GM12874 (cell line): ENCODE data around the gene LDHD.

Source experiments
- TF ChIP-seq, protein P1 (sequence below): IDR thresholded peaks from 2 replicates; pipeline ENCODE4 v1.5.1; 2011; ENCODE audit warnings: low read depth, mild to moderate bottlenecking, control low read depth, low read length, moderate library complexity; ENCODE audit not compliant: insufficient read depth

LDHD gene

GRCh38 chr16:75100603-75100990, 16.0 kb downstream of the LDHD start:
- TF ChIP-seq, protein P1, sequence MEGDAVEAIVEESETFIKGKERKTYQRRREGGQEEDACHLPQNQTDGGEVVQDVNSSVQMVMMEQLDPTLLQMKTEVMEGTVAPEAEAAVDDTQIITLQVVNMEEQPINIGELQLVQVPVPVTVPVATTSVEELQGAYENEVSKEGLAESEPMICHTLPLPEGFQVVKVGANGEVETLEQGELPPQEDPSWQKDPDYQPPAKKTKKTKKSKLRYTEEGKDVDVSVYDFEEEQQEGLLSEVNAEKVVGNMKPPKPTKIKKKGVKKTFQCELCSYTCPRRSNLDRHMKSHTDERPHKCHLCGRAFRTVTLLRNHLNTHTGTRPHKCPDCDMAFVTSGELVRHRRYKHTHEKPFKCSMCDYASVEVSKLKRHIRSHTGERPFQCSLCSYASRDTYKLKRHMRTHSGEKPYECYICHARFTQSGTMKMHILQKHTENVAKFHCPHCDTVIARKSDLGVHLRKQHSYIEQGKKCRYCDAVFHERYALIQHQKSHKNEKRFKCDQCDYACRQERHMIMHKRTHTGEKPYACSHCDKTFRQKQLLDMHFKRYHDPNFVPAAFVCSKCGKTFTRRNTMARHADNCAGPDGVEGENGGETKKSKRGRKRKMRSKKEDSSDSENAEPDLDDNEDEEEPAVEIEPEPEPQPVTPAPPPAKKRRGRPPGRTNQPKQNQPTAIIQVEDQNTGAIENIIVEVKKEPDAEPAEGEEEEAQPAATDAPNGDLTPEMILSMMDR, result no peak

DNA sequence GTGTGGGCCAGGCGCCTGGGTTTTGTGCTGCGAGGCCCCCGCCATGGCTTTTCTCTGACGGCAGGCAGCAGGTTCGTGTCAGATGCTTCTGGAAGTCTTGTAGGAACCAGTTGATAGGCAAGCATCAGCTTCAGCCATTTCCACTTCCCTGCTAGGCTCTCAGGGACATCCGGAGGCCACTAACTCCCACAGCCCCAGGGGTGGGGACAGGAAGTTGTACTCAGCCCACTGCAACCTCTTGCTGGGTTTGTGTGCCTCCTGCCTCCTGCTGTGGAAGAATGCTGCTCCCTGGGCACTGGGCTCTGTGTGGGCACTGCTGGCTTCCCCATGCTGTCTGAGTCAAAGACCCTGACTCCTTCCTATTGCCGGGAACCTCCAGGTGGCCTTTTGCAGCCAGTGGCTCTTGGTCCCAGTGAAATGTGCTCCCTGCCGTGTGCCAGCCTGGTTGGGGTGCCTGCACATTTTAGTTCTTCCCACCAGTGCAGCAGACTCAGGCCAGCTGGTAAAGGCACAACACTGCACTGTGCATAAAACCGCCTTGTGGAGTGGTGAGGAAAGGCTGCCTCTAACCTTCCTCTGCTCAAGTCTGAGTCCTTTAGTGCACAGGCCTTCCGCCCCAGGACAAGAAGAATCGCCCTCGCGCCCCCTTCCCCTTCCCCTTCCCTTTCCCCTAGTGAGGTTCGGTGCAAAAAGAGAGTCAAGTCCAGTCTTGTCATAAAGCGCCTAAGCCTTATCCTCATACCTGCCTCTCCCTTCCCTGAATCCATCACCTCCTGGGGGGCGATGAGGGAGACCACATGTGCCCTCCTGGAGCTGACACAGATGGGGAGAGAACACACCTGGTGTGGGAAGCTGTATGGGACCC, 16.6 kb downstream of the LDHD start:
- TF ChIP-seq, protein P1, result no peak

DNA sequence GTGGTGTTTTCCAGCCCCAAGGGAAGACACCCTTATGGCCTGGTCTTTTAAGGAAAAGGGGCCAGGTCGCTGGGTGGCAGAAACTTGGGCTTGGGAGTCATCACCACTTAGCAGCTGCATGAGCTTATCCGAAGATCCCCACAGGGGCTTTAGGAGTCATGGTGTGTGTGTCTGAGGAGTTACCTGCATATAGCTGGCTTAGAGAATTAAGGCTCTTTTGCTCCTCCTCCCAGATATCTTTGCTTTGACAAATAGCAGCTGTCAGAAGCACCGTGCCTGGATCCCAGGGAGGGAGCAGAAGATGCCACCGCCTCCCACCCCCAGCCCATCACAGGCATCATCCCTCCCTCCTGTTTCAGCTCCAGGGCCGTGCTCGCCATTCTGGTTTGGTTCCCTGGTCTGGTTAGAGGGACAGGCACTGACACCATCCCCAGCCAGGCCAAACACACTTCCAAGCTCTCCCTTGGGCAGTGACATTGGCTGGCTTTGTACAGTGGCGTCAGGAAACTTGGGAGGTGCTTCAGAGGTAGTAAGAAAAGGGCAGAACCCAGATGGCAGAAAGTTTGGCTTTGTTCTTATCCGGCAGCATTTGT, 17.4 kb downstream of the LDHD start:
- TF ChIP-seq, protein P1, result no peak

- TF ChIP-seq, protein P1, result no peak
Measured at GRCh38 chr16:75097941-75098901, 18.4 kb downstream of the LDHD start.

DNA sequence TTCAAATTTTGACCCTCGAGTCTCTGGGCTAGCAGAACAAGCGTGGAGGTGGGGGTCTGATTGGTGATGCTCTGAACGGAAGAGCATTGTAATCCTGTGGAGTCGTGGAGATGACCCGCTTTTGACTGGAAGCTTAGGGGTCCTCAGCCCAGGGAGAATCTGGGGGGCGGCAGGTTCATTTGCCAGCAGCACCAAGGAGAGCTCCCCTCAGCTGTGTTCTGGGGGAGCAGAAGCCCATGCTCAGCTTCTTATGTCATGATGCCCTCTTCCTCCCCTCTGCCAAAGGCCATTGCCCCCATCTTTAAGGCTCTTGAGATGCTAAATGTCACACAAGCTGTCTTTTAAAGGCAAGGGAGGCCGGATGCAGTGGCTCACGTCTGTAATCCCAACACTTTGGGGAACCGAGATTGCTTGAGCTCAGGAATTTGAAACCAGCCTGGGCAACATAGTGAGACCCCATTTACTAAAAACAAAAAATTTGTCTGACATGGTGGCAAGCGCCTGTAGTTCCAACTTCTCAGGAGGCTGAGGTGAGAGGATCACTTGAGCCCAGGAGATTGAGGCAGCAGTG, 19.3 kb downstream of the LDHD start:
- TF ChIP-seq, protein P1, result no peak

DNA sequence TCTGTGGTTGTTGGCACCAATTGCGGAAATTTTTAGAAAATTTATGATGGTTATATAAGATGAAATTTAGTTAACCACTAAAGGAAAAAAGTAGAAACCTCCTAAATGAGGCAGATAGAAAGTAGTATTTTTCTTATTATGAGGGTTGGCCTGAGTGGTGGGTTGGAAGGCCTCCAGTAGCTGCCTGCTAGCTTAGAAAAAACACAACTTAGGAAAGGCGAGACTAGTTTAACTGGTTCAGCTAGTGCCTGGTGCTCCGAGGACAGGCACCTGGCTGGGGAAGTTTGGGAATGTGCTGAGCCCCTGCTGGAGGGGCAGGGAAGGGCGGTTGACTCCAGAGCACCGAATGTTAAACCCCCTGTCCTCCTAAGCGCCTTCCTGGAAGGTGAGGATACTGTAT, 19.9 kb downstream of the LDHD start:
- TF ChIP-seq, protein P1, result peak; percentile 17; the same call in 1 of the 2 replicates
